H1 (cell line): Measurements from ENCODE around the gene SUSD1. TPM values are rescaled to one million over a fixed set of nuclear protein-coding genes. Genes with fewer than 3 reads are reported as not detected.

ENCODE experiments used
- CTCF ChIA-PET: fragments of 300-600 bp; sonication (Branson Sonifier 250); formaldehyde crosslinking; loops from one replicate; lab custom pipeline; 2021; ENCODE audit not compliant: partially characterized antibody; lab: Charles Lee
- POLR2A ChIA-PET: fragments of 300-600 bp; sonication (Branson Sonifier 250); formaldehyde crosslinking; loops from one replicate; lab custom pipeline; 2021; ENCODE audit warnings: inconsistent platforms; ENCODE audit not compliant: partially characterized antibody; lab: Charles Lee
- DNase-seq, 2 experiments: peaks; one replicate each; pipeline versions ENCODE4 v3.0.0 to v3.0.0-alpha.2; 2010 to 2022; ENCODE audit warnings: low spot score in 2 of 2, low read depth in 1 of 2, mixed read lengths in 1 of 2
- FAIRE-seq: peaks from 2 replicates; lab custom pipeline; 2011; peaks lifted over from hg19 to GRCh38; lab: Jason Lieb, UNC
- H2AFZ ChIP-seq: 2 replicates; pipeline ENCODE4 v1.8.1; 2012; ENCODE audit warnings: low read length, inconsistent platforms
- H2AK5ac ChIP-seq: 2 replicates; pipeline ENCODE4 v1.6.1; 2013; ENCODE audit warnings: low read depth, low read length
- H2BK120ac ChIP-seq: replicated peaks from 2 replicates; pipeline ENCODE3; 2013; ENCODE audit warnings: low read depth, low read length, inconsistent platforms
- H2BK12ac ChIP-seq: 2 replicates; pipeline ENCODE4 v1.6.1; 2013; ENCODE audit warnings: low read depth, low read length
- H2BK15ac ChIP-seq: 2 replicates; pipeline ENCODE4 v1.6.1; 2013; ENCODE audit warnings: low read length
- H2BK20ac ChIP-seq: 2 replicates; pipeline ENCODE4 v1.6.1; 2013; ENCODE audit warnings: low read length
- H2BK5ac ChIP-seq: 2 replicates; pipeline ENCODE4 v1.6.1; 2013; ENCODE audit warnings: low read depth, low read length
- H3K14ac ChIP-seq: 2 replicates; pipeline ENCODE4 v1.6.1; 2013; ENCODE audit warnings: inconsistent platforms; ENCODE audit not compliant: insufficient read length
- H3K18ac ChIP-seq: 2 replicates; pipeline ENCODE4 v1.6.1; 2013; ENCODE audit warnings: low read length; ENCODE audit errors: extremely low read depth
- H3K23ac ChIP-seq: 2 replicates; pipeline ENCODE4 v1.6.1; 2013; ENCODE audit warnings: inconsistent platforms; ENCODE audit not compliant: insufficient read length
- H3K23me2 ChIP-seq: 2 replicates; pipeline ENCODE4 v1.6.1; 2013; ENCODE audit warnings: low read depth, low read length
- H3K27ac ChIP-seq: 2 replicates; pipeline ENCODE4 v1.6.1; 2011; ENCODE audit warnings: low read depth, low read length, inconsistent platforms
- H3K27me3 ChIP-seq, 4 experiments: replicated peaks in 1 of 4; 1 replicate in 1 of 4; 2 replicates in 3 of 4; pipeline versions ENCODE4 v1.6.1 to v1.8.1; 2011 to 2013; ENCODE audit warnings: low read length in 3 of 4, mild to moderate bottlenecking in 3 of 4, inconsistent platforms in 2 of 4, mixed read lengths in 2 of 4, moderate library complexity in 1 of 4; ENCODE audit not compliant: control insufficient read depth in 3 of 4, insufficient read depth in 3 of 4; ENCODE audit errors: extremely low read depth in 1 of 4
- H3K36me3 ChIP-seq, 4 experiments: 2 replicates each; pipeline versions ENCODE4 v1.6.1 to v1.8.1; 2011 to 2013; ENCODE audit warnings: mild to moderate bottlenecking in 4 of 4, low read length in 3 of 4, moderate library complexity in 2 of 4, control low read depth in 1 of 4, inconsistent platforms in 1 of 4; ENCODE audit not compliant: insufficient read depth in 4 of 4, control insufficient read depth in 2 of 4
- H3K4ac ChIP-seq: replicated peaks from 2 replicates; pipeline ENCODE3; 2013; ENCODE audit warnings: low read length, low read depth, mixed read lengths, inconsistent platforms; ENCODE audit not compliant: insufficient read length
- H3K4me1 ChIP-seq, 4 experiments: replicated peaks in 1 of 4; 1 replicate in 1 of 4; 2 replicates in 3 of 4; pipeline versions ENCODE4 v1.6.1 to v1.8.1; 2011 to 2013; ENCODE audit warnings: low read length in 3 of 4, inconsistent platforms in 2 of 4, mixed read lengths in 1 of 4; ENCODE audit not compliant: insufficient read depth in 4 of 4, control insufficient read depth in 3 of 4
- H3K4me2 ChIP-seq, 2 experiments: 2 replicates each; pipeline versions ENCODE4 v1.6.1 to v1.8.1; 2011 to 2013; ENCODE audit warnings: low read depth in 2 of 2, low read length in 2 of 2, control low read depth in 1 of 2, inconsistent platforms in 1 of 2, mild to moderate bottlenecking in 1 of 2; ENCODE audit not compliant: insufficient read depth in 1 of 2
- H3K4me3 ChIP-seq, 4 experiments: fragments of 200-600, 300-600 bp in 1 of 4; sonication (generic), shearing (Covaris generic), sonication (Bioruptor Twin) in 1 of 4; 2 replicates each; pipeline versions ENCODE4 v1.5.1 to v1.8.1; 2011 to 2016; ENCODE audit warnings: low read length in 4 of 4, low read depth in 3 of 4, control low read depth in 2 of 4, inconsistent platforms in 2 of 4, mild to moderate bottlenecking in 2 of 4, mixed read lengths in 1 of 4, moderate library complexity in 1 of 4; ENCODE audit not compliant: insufficient read depth in 2 of 4; ENCODE audit errors: extremely low read depth in 1 of 4
- H3K56ac ChIP-seq: replicated peaks from 2 replicates; pipeline ENCODE3; 2013; ENCODE audit warnings: low read depth, mild to moderate bottlenecking, mixed read lengths, low read length, inconsistent platforms; ENCODE audit not compliant: insufficient read length
- H3K79me1 ChIP-seq: 2 replicates; pipeline ENCODE4 v1.6.1; 2013; ENCODE audit warnings: low read depth, low read length, control low read depth
- H3K79me2 ChIP-seq, 2 experiments: 2 replicates each; pipeline versions ENCODE4 v1.6.1 to v1.8.1; 2012 to 2013; ENCODE audit warnings: low read length in 2 of 2, mild to moderate bottlenecking in 2 of 2, inconsistent platforms in 1 of 2; ENCODE audit not compliant: insufficient read depth in 2 of 2, control insufficient read depth in 1 of 2
- H3K9ac ChIP-seq, 4 experiments: replicated peaks in 1 of 4; 1 replicate in 1 of 4; 2 replicates in 3 of 4; pipeline versions ENCODE4 v1.6.1 to v1.8.1; 2011 to 2013; ENCODE audit warnings: low read depth in 3 of 4, low read length in 3 of 4, control low read depth in 2 of 4, mild to moderate bottlenecking in 2 of 4, moderate library complexity in 2 of 4, inconsistent platforms in 1 of 4; ENCODE audit errors: extremely low read depth in 1 of 4
- H3K9me3 ChIP-seq, 2 experiments: 2 replicates each; pipeline versions ENCODE4 v1.6.1 to v1.8.1; 2012 to 2013; ENCODE audit warnings: mild to moderate bottlenecking in 2 of 2, moderate library complexity in 2 of 2, control low read depth in 1 of 2, inconsistent platforms in 1 of 2, low read depth in 1 of 2, low read length in 1 of 2, mixed read lengths in 1 of 2; ENCODE audit not compliant: insufficient read depth in 2 of 2
- H4K20me1 ChIP-seq, 2 experiments: replicated peaks in 1 of 2; 2 replicates each; pipeline versions ENCODE3 to v1.8.1; 2011 to 2013; ENCODE audit warnings: inconsistent platforms in 2 of 2, low read length in 2 of 2, mild to moderate bottlenecking in 1 of 2; ENCODE audit not compliant: insufficient read depth in 2 of 2, control insufficient read depth in 1 of 2
- H4K5ac ChIP-seq: 2 replicates; pipeline ENCODE4 v1.6.1; 2013; ENCODE audit warnings: low read length, low read depth, mixed read lengths, inconsistent platforms; ENCODE audit not compliant: insufficient read length
- H4K8ac ChIP-seq: 2 replicates; pipeline ENCODE4 v1.8.0; 2013; ENCODE audit warnings: mild to moderate bottlenecking, moderate library complexity, low read length, inconsistent platforms; ENCODE audit not compliant: insufficient read depth; ENCODE audit errors: extremely low read depth
- H4K91ac ChIP-seq: replicated peaks from 2 replicates; pipeline ENCODE3; 2013; ENCODE audit warnings: low read length, mixed read lengths, inconsistent platforms; ENCODE audit not compliant: insufficient read length
- ASH2L ChIP-seq: fragments of 200-600, 300-600 bp; sonication (generic); IDR thresholded peaks from one replicate; pipeline ENCODE4 v1.7.1; 2017; ENCODE audit warnings: low read length
- BACH1 ChIP-seq: IDR thresholded peaks from 2 replicates; pipeline ENCODE4 v1.6.1; 2012; ENCODE audit warnings: low read length, improper control_type of control experiment
- JUND ChIP-seq: IDR thresholded peaks from 2 replicates; pipeline ENCODE4 v1.6.1; 2011; ENCODE audit warnings: mild to moderate bottlenecking, improper control_type of control experiment, low read length
- PHF8 ChIP-seq: fragments of 200-600 bp; sonication (generic); conservative IDR thresholded peaks from 2 replicates; pipeline ENCODE4 v1.7.1; 2012; ENCODE audit warnings: low read depth, mild to moderate bottlenecking, inconsistent platforms, low read length, moderate library complexity
- POLR2A ChIP-seq, 2 experiments: IDR thresholded peaks; 1 replicate in 1 of 2; 2 replicates in 1 of 2; pipeline ENCODE4 v1.6.1; 2011; ENCODE audit warnings: low read depth in 2 of 2, low read length in 2 of 2, mild to moderate bottlenecking in 2 of 2; ENCODE audit errors: control extremely low read depth in 1 of 2
- SAP30 ChIP-seq: fragments of 300-600 bp; sonication (generic); IDR thresholded peaks from 2 replicates; pipeline ENCODE4 v1.7.1; 2012; ENCODE audit warnings: low read length, moderate library complexity, mild to moderate bottlenecking, inconsistent platforms; ENCODE audit not compliant: insufficient read depth, insufficient replicate concordance
- TCF12 ChIP-seq: IDR thresholded peaks from 2 replicates; pipeline ENCODE4 v1.6.1; 2011; ENCODE audit warnings: low read depth, mild to moderate bottlenecking, low read length
- WGBS, 2 experiments: shearing (Covaris generic) in 1 of 2; methylation state at CpG; one replicate each; pipeline versions ENCODE4 v1.1.6 to v1.1.7; 2013 to 2015; ENCODE audit warnings: low lambda C conversion rate in 2 of 2, mixed read lengths in 2 of 2, inconsistent platforms in 1 of 2, low coverage in 1 of 2, missing lambda C conversion rate in 1 of 2; ENCODE audit not compliant: insufficient replicate concordance in 2 of 2, insufficient coverage in 1 of 2, insufficient read length in 1 of 2; ENCODE audit errors: extremely low coverage in 1 of 2, missing lambda C conversion rate in 1 of 2; 5-methylcytosine and 5-hydroxymethylcytosine counted together
- polyA plus RNA-seq, 7 experiments: library from polyadenylated mRNA; depleted of rRNA in 3 of 7; stranded (reverse) in 5 of 7; unstranded in 2 of 7; fragments of >200 nt in 5 of 7; fragments of 200-250 nt in 2 of 7; gene quantifications; 1 replicate in 5 of 7; 2 replicates in 1 of 7; 4 replicates in 1 of 7; pipeline versions ENCODE4 v1.2.1 to v1.2.3, GENCODE V29; 2011 to 2013; ENCODE audit warnings: missing spikeins in 2 of 7, mixed read lengths in 2 of 7
- total RNA-seq: library from RNA; stranded (reverse); fragmentation: NEBNext Ultra II Directional; extraction: Animal tissue kit (Norgen Biotek cat#: 25700); gene quantifications from 2 replicates; pipeline ENCODE4 v1.2.1, GENCODE V29; 2021

The SUSD1 gene
- total and polyA plus RNA-seq, 2 of the 8 experiments (the other 6 are each of a cell fraction or from before 2014, with no cell fraction given), result 2.8 to 7.2 TPM

DNA sequence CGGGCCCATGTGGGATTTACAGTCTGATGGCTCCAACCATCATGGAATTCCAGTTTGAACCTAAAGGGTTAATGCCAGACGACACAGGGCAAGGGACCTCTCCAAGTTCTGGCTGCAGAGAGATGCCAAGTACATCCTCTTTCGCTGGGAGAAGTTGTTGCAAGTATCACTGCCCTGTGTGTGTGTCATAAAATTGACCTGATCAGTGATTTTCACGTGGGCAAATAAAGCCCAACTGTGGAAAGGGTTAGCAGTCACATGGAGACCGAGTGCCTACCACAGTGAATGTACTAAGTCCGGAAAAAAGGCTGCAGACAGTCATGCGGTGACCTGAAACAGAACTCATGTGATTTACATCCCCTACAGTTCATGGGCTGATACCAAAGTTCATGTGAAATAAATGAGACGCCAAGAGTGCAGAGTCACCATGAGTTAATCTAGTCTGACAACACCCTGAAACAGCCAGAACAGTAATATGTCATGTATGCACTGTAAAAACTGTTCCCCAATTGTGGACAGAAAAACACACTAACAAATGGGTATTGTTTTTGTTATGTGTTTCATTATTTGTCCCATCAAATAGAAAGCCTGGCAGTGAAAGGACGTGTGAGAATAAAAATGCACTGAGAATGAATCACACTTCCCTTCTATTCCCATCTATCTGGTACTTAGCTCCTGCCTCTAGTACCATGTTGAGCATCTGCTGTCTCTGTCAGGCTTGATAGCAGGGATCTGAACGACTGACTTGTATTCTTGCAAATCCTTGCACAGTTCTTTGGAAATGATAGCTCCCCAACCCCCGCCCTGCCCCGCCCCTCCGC, 115.7 kb downstream of the SUSD1 start:
- H2BK20ac ChIP-seq, result no peak overlapping the region
- H3K9ac ChIP-seq, result no peak overlapping the region
- no peaks in the 10 kb centered on the region for H3K23me2 ChIP-seq
- no peaks in the 10 kb centered on the region for H4K20me1 ChIP-seq
- H3K23ac ChIP-seq, result no peak overlapping the region
- no peak overlapping the region for H2AK5ac ChIP-seq
- H4K91ac ChIP-seq, result no peak overlapping the region
- H3K79me2 ChIP-seq, result no peaks in the 10 kb centered on the region
- H3K4me3 ChIP-seq, result no peak overlapping the region
- ChIA-PET CTCF (interaction anchor here (0.6 to 2.6 kb wide), 2 partner anchors 16 to 27 kb away, joined by 3 to 15 read pairs; no protein-coding TSS in a partner anchor), POLR2A (no interaction called here)
- 86% methylated on average over 13 of the region's 13 CpGs; no CpG with 5 or more reads in 1 of the 2 experiments for WGBS, 2 experiments
- H2BK12ac ChIP-seq, result no peak overlapping the region
- no peak overlapping the region for H2BK15ac ChIP-seq
- no peak overlapping the region for H3K4me2 ChIP-seq
- H3K79me1 ChIP-seq, result no peaks in the 10 kb centered on the region
- no peak overlapping the region for H3K14ac ChIP-seq
- H2BK120ac ChIP-seq, result no peak overlapping the region
- H3K18ac ChIP-seq, result no peak overlapping the region
- no peak overlapping the region for H3K27ac ChIP-seq
- no peaks in the 10 kb centered on the region for H3K4me1 ChIP-seq
- H2BK5ac ChIP-seq, result no peak overlapping the region
- no peaks in the 10 kb centered on the region for H3K27me3 ChIP-seq
- TF ChIP-seq ASH2L (no peak), POLR2A (IDR thresholded peaks at IDR 0.05; ENCODE audit: control extremely low read depth in 1 of 2, low read depth in 2 of 2, low read length in 2 of 2) (no peak), PHF8 (no peak), TCF12 (no peak), JUND (no peak), BACH1 (no peak), SAP30 (no peak)
- no peak for FAIRE-seq
- H2AFZ ChIP-seq, result no peak overlapping the region
- no peak overlapping the region for H4K5ac ChIP-seq
- no peak overlapping the region for H3K56ac ChIP-seq
- peaks cover 4 to 5% of the 10 kb centered on the region in 2 experiments; a peak in 2 of 4 replicates for H3K9me3 ChIP-seq
- no peaks in the 10 kb centered on the region for H3K36me3 ChIP-seq
- DNase-seq, result no peak
- no peak overlapping the region for H4K8ac ChIP-seq
- H3K4ac ChIP-seq, result no peak overlapping the region
